Ishikawa (cell line): ENCODE measurements around the gene ZRANB1.

Experiments used
- CEBPB ChIP-seq: IDR thresholded peaks from 2 replicates; pipeline ENCODE4 v1.6.1; 2012
- RAD21 ChIP-seq: IDR thresholded peaks from 2 replicates; pipeline ENCODE4 v1.6.1; 2012; ENCODE audit warnings: low read depth
- TAF1 ChIP-seq: IDR thresholded peaks from 2 replicates; pipeline ENCODE4 v1.6.1; 2012; ENCODE audit warnings: low read depth, mild to moderate bottlenecking
- TEAD4 ChIP-seq: IDR thresholded peaks from 2 replicates; pipeline ENCODE4 v1.6.1; 2012
- YY1 ChIP-seq: IDR thresholded peaks from 2 replicates; pipeline ENCODE4 v1.6.1; 2012; ENCODE audit warnings: low read depth

DNA sequence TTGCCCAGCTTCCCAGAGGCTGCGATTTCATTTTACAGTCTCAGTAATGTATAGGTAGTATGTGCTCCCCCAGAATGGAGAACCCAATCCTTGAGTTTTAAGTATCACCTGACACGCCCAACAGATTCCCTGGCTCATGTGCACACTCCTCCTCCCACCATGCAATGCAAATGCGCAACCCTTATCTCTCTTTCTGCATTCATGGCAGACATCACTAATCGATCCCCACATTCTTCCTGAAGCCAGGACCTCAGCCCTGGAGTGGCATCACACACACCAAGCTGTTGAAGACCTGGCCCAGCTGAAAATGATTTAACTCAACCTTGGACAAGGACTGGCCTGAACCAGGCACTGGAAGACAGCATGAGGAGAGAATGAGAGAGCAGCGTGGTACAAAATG is 68.4 kb downstream of the ZRANB1 start:
- TF ChIP-seq YY1 = no peak
- no peak for TF ChIP-seq TAF1
- TF ChIP-seq CEBPB = no peak
- TF ChIP-seq RAD21 = no peak
- TF ChIP-seq TEAD4 = no peak
